ENCODE data around the gene ATF3.

GRCh38 chr1:212613440-212614335, 5.1 kb downstream of the ATF3 start:
- no peak for TF ChIP-seq CTCF (IDR thresholded peaks at IDR 0.05; ENCODE audit: low read depth, low read length)
- TF ChIP-seq, protein P1, sequence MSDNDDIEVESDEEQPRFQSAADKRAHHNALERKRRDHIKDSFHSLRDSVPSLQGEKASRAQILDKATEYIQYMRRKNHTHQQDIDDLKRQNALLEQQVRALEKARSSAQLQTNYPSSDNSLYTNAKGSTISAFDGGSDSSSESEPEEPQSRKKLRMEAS (IDR thresholded peaks at IDR 0.05; ENCODE audit: low read depth, low read length), result no peak
- TF ChIP-seq POLR2A (IDR thresholded peaks at IDR 0.05; ENCODE audit: extremely low read depth, insufficient read length), result no peak
- no peak for TF ChIP-seq MYC (IDR thresholded peaks at IDR 0.05; ENCODE audit: low read depth, low read length)
